Parathyroid adenoma (tissue), 2 donors: Measurements from ENCODE around the gene COX6B2.

Source experiments
- H2AFZ ChIP-seq: fragments of 300-600 bp; sonication (generic); one replicate; pipeline ENCODE4 v1.7.0; 2017; ENCODE audit warnings: antibody characterized with exemption, mild to moderate bottlenecking
- H3K27ac ChIP-seq: fragments of 300-600 bp; sonication (generic); one replicate; pipeline ENCODE4 v1.7.0; 2017
- H3K27me3 ChIP-seq: fragments of 300-600 bp; sonication (generic); one replicate; pipeline ENCODE4 v1.7.0; 2017; ENCODE audit warnings: low read length; ENCODE audit not compliant: control insufficient read depth, insufficient read depth
- H3K36me3 ChIP-seq: fragments of 300-600 bp; sonication (generic); one replicate; pipeline ENCODE4 v1.7.0; 2017; ENCODE audit warnings: low read length; ENCODE audit not compliant: control insufficient read depth, insufficient read depth
- H3K4me1 ChIP-seq: fragments of 300-600 bp; sonication (generic); one replicate; pipeline ENCODE4 v1.7.0; 2017; ENCODE audit warnings: control low read depth
- H3K4me2 ChIP-seq: fragments of 300-600 bp; sonication (generic); one replicate; pipeline ENCODE4 v1.7.0; 2017; ENCODE audit warnings: low read length
- H3K4me3 ChIP-seq: fragments of 300-600 bp; sonication (generic); one replicate; pipeline ENCODE4 v1.7.0; 2017; ENCODE audit warnings: low read depth, low read length
- H3K79me2 ChIP-seq: fragments of 300-600 bp; sonication (generic); one replicate; pipeline ENCODE4 v1.7.0; 2017; ENCODE audit warnings: control low read depth
- H3K9ac ChIP-seq: fragments of 300-600 bp; sonication (generic); one replicate; pipeline ENCODE4 v1.7.0; 2017; ENCODE audit warnings: mild to moderate bottlenecking
- H3K9me3 ChIP-seq: fragments of 300-600 bp; sonication (generic); one replicate; pipeline ENCODE4 v1.7.0; 2017; ENCODE audit warnings: low read length; ENCODE audit not compliant: control insufficient read depth
- TF ChIP-seq, protein P1 (sequence below): fragments of 300-600 bp; sonication (generic); IDR thresholded peaks from one replicate; pipeline ENCODE4 v1.7.0; 2017; ENCODE audit warnings: antibody characterized with exemption, mild to moderate bottlenecking
- donor health status: primary hyperparathyroidism.

The COX6B2 gene

DNA sequence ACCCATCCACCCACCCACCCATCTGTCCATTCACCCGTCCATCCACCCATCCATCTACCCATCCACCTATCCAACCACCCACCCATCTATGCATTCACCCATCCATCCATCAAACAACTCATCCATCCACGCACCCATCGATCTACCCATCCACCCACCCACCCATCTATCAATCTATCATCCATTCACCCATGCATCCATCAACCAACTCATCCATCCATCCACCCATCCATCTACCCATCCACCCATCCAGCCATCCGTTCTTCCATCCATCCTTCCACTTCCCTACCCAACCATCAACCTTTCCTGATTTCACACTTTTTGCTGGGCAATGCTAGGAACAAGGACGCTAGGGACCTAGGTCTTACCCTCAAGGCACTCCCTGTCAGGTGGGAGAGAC, 27.5 kb upstream of the COX6B2 start:
- Histone ChIP-seq H2AFZ (no peak overlapping the region), H3K9me3 (no peaks in the 10 kb centered on the region), H3K27ac (no peak overlapping the region), H3K27me3 (no peaks in the 10 kb centered on the region), H3K4me1 (peaks cover 9% of the 10 kb centered on the region), H3K9ac (no peak overlapping the region), H3K36me3 (no peaks in the 10 kb centered on the region), H3K4me2 (no peak overlapping the region), H3K79me2 (peaks cover 12% of the 10 kb centered on the region), H3K4me3 (no peak overlapping the region)
- TF ChIP-seq, protein P1, sequence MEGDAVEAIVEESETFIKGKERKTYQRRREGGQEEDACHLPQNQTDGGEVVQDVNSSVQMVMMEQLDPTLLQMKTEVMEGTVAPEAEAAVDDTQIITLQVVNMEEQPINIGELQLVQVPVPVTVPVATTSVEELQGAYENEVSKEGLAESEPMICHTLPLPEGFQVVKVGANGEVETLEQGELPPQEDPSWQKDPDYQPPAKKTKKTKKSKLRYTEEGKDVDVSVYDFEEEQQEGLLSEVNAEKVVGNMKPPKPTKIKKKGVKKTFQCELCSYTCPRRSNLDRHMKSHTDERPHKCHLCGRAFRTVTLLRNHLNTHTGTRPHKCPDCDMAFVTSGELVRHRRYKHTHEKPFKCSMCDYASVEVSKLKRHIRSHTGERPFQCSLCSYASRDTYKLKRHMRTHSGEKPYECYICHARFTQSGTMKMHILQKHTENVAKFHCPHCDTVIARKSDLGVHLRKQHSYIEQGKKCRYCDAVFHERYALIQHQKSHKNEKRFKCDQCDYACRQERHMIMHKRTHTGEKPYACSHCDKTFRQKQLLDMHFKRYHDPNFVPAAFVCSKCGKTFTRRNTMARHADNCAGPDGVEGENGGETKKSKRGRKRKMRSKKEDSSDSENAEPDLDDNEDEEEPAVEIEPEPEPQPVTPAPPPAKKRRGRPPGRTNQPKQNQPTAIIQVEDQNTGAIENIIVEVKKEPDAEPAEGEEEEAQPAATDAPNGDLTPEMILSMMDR, result no peak

DNA sequence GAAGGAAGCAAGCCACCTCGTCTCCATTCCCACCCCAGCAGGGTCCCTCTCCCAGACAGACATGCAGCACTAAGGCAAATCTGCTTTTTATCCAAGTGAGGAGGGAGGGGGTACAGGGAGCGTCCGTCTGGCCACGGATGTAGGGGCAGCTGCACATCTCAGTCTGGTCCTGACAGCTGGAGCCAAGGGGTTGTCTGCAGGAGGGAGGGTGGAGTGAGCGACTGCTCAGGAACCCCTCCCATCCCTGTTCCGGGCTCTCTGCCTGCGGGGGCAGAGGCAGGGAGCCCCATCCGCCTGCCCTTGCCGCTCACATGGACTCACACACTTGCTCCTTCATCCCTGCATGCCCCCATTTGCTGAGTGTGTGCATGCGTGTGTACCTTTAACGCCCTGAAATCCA, 24.7 kb upstream of the COX6B2 start:
- H2AFZ ChIP-seq, result no peak overlapping the region
- no peaks in the 10 kb centered on the region for H3K79me2 ChIP-seq
- no peaks in the 10 kb centered on the region for H3K27me3 ChIP-seq
- no peak overlapping the region for H3K27ac ChIP-seq
- H3K4me1 ChIP-seq, result no peaks in the 10 kb centered on the region
- no peaks in the 10 kb centered on the region for H3K36me3 ChIP-seq
- TF ChIP-seq, protein P1, result no peak
- H3K9me3 ChIP-seq, result no peaks in the 10 kb centered on the region
- no peak overlapping the region for H3K9ac ChIP-seq
- H3K4me2 ChIP-seq, result no peak overlapping the region
- no peak overlapping the region for H3K4me3 ChIP-seq

DNA sequence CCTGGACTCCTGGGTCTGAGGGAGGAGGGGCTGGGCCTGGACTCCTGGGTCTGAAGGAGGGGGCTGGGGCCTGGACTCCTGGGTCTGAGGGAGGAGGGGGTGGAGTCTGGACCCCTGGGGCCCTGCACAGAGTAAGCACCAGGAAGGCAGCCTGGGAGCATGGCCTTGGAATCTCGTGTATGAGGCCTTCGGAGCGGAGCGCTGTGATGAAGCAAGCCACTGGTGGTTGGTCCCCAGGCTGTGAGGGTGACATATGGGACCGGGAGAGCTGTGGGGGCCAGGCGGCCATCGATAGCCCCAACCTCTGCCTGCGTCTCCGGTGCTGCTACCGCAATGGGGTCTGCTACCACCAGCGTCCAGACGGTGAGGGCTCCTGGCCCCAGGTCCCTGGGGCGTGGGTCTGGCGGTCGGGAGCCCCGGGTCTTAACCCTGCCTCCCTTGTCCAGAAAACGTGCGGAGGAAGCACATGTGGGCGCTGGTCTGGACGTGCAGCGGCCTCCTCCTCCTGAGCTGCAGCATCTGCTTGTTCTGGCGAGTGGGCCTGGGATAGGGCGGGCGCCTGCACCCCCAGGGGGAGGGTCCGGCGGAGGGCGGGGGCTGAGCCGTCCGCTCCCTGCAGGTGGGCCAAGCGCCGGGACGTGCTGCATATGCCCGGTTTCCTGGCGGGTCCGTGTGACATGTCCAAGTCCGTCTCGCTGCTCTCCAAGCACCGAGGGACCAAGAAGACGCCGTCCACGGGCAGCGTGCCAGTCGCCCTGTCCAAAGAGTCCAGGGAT, 23.0 kb upstream of the COX6B2 start:
- H3K27ac ChIP-seq, result no peak overlapping the region
- TF ChIP-seq, protein P1, result no peak
- H3K27me3 ChIP-seq, result no peaks in the 10 kb centered on the region

DNA sequence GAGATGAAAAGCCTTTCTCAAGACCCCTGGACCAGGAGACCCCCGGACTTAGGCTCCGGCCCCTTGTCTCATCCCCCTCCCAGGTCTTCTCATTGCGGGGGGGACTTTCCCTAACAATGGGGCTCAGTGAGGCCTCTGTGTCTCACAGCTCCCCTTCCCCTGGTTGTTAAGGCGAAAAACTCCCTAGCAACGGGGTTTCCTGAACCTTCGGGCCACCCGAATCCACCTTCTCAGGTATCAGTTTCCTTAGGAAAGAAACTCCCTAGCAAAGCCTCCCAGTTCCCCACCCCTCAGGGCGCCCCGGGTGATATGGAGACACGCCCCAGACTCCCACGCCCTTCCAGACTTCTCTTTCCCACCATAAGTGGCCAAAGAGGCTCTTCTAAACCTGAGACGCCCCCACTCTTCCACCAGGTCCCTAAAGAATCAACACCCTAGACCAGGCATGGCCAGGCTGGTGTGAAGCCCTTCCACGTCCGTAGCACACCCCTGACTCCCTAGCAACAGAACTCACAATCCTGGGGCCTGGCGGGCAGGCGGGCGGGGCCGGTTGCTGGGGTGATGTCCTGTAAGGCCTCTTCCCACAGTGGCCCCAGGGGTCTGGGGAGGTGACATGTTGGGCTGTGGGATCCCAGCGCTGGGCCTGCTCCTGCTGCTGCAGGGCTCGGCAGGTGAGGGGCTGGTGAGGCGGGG, 21.9 kb upstream of the COX6B2 start, which contains the start of gene TMEM190:
Gene TMEM190 (plus strand): TSS at position 586 of the 693 bp plus-strand sequence. CDS start 28 bp downstream, at position 614.
- Histone ChIP-seq H3K4me3 (no peak within 1 kb of the TSS), H3K9ac (no peak within 1 kb of the TSS), H3K4me2 (no peak within 1 kb of the TSS), H3K27ac (no peak within 1 kb of the TSS), H3K9me3 (no peaks in the 10 kb centered on the region), H2AFZ (no peak within 1 kb of the TSS), H3K27me3 (no peaks in the 10 kb centered on the region), H3K36me3 (no peaks in the 10 kb centered on the region), H3K4me1 (no peaks in the 10 kb centered on the region), H3K79me2 (no peaks in the 10 kb centered on the region)
- TF ChIP-seq, protein P1, result no peak

More for the DNA sequence above, 23.0 kb upstream of the COX6B2 start:
- no peak overlapping the region for H2AFZ ChIP-seq
- no peaks in the 10 kb centered on the region for H3K79me2 ChIP-seq
- H3K4me1 ChIP-seq, result no peaks in the 10 kb centered on the region
- H3K36me3 ChIP-seq, result no peaks in the 10 kb centered on the region
- H3K4me2 ChIP-seq, result no peak overlapping the region
- no peaks in the 10 kb centered on the region for H3K9me3 ChIP-seq
- no peak overlapping the region for H3K4me3 ChIP-seq
- H3K9ac ChIP-seq, result no peak overlapping the region
